HG03045 (cell line): ENCODE results near the gene DHDDS.

Source experiments
- ATAC-seq: cut with Tn5 transposase; IDR thresholded peaks from one replicate; pipeline ENCODE4 v1.9.1; 2021; ENCODE audit warnings: mild to moderate bottlenecking, moderate library complexity; ENCODE audit not compliant: unreplicated experiment

Gene DHDDS

GRCh38 chr1:26417111-26417759 lies 14.9 kb upstream of the DHDDS start:
- ATAC-seq = no peak

GRCh38 chr1:26418865-26419349 lies 13.2 kb upstream of the DHDDS start:
- no peak for ATAC-seq

DNA sequence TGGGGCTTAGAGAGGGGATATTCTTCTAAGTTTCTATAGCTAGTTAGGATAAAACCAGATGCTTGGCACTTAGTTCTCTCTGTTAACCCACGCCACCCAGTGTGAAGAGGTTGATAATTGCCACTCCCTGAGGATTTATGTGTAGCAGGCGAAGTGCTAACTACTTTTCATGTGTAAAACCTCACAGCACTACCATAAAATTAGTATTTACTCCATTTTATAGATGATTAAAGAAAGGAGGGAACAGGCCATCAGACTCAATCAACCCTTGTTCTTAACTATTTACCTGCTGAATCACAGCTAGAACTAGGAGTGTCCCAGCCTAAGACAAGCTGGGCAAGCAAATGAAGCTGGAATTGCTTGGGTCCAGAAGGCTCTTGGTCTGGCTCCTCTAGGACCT lies 12.6 kb upstream of the DHDDS start:
- ATAC-seq = no peak

DNA sequence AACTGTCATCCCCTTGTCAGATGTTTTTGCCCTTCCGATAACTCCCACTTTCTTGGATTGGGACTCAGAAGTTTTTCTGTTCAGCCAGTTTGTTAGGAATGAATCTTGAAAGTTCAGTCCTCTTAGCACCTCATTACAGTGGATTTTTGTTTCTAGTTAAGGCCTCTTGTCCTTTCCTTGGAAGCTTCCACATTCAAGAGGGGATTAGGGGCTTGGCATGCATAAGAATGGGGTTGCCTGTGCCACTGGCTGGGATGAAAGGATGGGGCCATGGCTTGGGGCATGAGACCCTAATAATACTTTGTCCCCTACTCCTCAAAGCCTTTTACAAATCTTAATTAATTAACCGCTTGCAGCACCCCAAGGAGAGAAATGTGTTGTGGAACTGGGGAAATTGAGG lies 2.4 kb upstream of the DHDDS start:
- ATAC-seq = no peak

DNA sequence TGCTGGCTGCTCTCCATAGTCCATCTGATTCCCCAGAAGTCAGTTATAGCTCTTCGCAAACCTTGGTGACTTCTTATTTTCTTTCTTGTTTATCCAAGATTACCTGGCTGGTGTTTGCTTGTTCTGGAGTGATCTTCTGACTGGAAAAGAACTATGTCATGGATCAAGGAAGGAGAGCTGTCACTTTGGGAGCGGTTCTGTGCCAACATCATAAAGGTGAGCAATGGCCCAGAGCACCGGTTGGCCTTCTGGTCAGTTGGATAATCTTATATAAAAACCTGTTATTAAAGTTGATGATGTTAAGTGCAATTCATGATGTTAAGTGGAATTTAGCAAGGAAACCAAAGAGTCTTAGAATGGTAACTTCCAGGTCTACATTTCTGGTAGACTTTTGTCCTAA lies 672 bp downstream of the DHDDS start:
- no peak for ATAC-seq

GRCh38 chr1:26434161-26434752 lies 2.1 kb downstream of the DHDDS start:
- no peak for ATAC-seq

DNA sequence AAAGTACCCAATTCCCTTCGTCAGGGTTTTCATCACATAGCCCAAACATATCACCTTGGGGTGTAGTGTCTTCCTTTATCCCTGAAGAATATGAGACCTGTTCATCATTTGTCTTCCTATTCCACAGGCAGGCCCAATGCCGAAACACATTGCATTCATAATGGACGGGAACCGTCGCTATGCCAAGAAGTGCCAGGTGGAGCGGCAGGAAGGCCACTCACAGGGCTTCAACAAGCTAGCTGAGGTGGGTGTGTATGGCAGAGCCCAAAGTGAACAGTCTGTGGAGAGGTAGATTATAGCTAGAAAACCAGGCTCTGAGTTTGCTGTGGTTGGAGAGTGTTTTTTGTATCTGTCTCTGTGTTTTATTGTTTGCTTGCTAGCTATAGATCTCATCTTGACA lies 5.9 kb downstream of the DHDDS start:
- no peak for ATAC-seq

DNA sequence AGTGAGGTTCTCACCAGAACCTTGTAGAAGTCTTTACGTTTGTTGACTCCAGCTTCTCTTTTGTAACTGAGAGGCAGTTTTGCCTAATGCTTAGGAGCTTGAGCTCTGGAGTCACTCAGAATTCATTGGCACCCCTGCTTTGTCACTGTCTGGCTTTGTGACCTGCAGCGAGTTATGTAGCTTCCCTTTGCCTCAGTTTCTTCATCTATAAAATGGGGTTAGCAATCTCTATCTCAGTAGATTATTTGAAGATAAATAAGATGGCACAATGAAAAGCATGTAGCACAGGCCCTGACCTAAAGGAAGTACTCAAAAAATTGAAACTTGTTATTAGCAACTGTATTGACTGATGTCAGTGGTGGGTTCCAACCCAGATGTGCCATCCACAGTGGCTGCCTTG lies 8.1 kb downstream of the DHDDS start:
- ATAC-seq = no peak

DNA sequence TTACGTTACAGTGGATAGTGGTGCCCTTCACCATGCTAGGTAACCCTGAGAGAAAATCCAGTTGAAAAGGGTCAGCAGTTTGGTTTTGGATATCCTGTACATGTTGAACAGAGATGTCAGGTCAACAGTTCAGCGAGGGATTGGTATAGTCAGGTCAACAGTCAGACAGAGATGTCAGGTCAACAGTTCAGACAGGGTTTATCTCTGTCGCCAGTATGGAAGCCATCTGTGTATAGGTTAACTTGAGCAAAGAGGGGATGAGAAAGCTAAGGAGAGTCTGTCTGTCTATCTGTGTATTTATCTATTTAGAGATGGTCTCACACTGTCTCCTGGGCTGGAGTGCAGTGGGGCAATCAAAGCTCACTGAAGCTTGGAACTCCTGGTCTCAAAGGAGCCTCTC lies 17.7 kb downstream of the DHDDS start:
- no peak for ATAC-seq

DNA sequence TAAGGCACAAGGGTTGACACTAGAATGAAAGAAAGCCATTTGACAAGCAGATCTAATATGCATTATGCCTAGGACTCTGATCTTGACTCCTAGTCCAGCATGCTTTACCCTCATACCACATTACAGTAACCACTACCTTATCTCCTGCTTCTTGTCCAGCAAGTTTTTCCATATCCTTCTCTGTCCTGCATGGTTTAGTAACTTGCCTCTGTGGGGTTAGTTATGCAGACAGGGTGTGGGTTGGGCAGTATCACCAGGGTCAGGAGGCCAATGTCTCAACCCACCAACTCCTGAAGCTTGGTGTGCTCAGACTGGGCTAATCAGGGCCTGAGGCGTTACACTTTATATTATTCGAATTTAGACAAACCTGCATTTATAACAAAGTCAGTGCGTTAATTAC lies 18.8 kb downstream of the DHDDS start:
- ATAC-seq = no peak

DNA sequence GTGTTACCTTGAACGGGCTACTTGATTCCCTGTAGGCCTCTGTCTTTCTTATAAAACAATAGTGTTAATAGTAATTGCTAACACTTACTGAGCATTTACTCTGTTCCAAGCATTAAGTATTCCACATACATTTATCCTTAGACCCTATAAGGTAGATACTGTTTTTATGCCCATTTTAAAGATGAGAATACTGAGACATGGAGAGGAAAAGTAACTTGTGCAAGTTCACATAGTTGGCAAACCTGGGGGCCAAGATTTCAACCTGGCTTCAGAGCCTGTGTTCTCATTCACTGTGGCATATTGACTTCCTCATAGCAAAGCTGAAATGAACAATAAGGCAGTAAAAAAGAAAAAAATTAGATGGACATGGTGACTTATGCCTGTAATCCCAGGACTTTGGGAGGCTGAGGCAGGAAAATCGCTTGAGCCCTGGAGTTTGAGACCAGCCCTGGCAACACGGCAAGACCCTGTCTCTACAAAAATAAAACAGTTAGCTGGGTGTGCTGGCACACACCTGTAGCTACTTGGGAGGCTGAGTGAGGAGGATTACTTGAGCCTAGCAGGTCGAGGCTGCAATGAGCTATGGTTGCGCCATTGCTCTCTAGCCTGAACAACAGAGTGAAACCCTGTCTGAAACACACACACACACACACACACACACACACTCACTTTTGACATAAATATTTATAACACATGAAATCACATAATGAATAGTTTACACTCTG lies 20.5 kb downstream of the DHDDS start:
- no peak for ATAC-seq

- ATAC-seq = no peak
These were observed 27.0 kb downstream of the DHDDS start for GRCh38 chr1:26459148-26459547.

DNA sequence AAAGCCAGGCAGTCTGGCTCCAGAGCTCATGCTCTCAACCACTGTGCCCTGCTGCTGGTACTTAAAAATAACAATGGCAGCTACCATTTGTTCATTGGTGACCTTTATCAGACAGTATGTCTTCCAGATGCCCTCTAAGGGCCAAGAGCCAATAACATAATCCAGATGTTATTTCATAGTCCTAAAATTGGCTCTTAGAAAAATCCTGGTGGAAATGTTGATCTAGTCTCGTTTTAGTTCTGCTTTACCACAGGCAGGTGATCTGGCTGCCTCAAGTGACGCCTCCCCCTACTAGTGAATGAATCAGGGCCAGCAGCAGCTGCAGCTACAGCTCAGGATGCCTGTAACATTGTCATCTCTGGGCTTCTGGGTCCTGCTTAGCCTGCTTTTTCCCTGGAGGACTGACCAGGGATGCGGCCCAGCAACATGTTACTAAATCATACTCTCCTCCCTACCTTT lies 27.5 kb downstream of the DHDDS start:
- ATAC-seq = no peak

GRCh38 chr1:26468911-26469310 lies 36.8 kb downstream of the DHDDS start:
- no peak for ATAC-seq

DNA sequence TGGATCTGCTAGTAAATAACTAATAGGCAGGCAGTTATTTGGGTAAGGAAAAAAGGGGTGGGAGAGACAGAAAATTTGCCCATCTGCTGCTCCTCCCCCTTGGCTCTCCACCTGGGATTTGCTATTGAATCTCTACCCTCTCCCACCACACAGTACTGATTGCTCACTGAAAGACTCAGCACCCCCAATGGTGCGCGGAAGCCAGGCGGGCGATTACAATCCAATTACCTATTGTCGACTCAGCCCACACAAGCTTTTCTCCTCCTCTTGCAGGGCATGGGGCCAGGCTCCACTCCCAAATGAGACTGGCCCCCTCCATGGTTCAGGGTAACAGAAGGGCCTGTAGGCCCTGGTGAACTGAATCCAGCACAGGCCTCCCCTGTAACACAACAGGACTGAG lies 37.4 kb downstream of the DHDDS start:
- no peak for ATAC-seq

DNA sequence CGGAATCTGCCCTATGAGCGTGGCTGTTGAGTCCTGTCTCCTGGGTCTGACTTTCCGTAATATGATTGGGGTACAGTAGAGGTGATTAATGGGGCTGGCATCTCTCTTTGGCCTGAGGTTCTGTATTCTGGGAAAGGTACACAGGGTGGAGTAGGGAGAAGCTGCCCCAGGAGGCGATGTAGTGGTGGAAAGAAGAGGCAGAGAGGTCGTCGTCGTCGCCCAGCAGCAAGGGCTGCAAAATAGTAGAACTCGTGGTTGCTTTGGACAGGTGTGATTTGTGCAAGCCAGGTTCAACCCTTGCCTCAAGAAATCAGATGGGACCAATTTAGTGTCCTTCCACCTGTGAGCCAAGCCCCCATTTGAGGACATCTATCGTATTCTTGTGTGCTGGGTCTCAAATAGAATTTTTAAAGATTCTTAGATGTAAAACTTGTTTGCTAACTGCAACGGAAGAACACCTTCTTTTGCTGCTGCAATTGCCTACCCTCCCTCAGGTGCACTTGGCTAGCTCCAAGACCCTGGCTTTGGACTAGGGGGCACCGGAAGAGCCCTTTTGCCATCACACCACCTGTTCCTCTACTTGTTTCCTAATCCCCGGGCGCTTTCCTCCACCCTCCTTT lies 38.9 kb downstream of the DHDDS start:
- no peak for ATAC-seq

DNA sequence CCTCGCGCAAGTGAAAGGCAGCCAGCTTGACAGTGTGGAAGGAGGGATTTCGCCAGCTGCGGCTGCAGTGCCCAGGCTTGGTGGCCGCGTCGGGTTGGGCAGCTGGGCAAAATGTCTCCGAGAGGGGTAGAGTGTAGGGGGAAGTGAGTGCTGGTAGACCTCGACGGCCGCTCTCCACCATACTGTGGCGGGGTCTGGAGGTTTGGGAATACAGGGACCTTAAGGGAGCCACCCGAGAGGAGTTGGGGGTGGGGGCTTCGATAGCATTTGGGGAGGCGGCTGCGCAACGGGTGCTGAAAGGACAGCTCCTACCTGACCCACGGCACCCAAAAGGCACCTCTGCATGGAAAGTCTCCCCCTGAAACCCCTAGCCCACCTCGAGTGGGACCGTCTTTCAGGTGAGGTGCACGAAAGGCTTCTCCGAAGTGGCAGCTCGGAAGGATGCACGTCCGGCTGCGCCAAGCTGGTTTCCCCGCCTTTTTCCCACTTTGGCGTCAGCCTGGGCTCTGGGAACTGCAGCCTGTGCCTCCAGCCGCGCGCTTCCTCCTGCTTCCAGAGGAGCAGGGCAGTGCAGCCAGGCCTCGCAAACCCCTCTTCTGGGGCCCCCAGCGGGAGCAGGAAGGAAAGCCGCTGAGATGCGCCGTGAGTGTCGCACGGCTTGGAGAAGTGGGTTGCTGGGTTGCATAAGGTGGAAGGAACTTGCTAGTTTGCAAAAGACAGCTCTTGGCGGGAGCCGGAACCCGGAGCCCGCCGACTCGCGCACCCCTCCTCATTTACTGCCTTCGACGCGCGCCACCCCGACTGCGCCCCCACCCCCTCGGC lies 39.6 kb downstream of the DHDDS start:
- no peak for ATAC-seq

GRCh38 chr1:26472320-26472900 lies 40.3 kb downstream of the DHDDS start, which contains the start of gene HMGN2:
HMGN2 (plus strand) TSS chr1:26472440; CDS start chr1:26472613, 173 bp downstream.
- peak; percentile 45 for ATAC-seq

DNA sequence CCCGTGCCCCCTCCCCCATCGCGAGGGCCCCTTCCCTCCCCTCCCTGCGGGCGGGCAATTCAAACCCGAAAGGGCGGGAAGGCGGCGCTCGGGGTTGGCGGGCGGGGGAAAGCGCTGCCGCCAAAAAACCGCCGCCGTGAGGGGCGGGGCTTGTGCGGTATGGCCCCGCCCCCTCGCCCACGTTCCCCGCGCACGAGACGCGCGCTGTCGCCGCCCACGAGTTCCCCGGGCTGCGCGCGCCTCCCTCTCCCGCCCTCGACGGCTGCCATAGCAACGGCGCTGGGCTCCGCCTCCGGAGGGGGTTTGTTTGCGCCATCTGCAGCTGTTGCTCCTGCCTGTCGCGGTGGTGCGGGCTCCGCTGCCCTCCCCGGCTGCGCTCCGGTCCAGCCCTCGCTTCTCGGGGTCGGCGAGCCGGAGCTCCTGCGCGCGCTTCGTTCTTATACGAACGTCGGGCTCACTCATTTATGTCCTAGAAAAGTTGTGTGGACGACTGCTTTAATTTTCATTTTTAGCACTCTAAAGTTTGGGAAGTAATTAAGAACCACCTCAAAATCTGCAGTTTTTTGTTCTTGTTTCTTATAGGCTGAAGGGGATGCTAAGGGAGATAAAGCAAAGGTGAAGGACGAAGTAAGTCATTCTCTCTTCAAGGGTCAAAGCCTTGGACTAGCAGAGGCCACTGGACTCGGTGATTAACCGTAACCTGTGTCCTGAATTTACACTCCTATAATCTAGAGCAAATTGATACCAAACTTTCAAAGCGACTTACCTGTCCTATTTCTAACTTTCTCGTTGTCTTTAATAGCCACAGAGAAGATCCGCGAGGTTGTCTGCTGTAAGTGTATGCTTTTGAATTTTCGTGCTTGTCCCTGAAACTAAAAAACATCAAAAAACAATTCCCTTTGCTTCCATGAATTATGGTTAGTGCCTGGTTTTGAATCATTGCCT lies 41.1 kb downstream of the DHDDS start:
- ATAC-seq = peak; percentile 82
